ENCODE measurements around the gene PURB.
"Not testable (repeated sequence)": the region's sequence is repeated elsewhere in the genome, so short reads cannot be mapped to it uniquely, and the experiment has no call there.

Gene PURB

DNA sequence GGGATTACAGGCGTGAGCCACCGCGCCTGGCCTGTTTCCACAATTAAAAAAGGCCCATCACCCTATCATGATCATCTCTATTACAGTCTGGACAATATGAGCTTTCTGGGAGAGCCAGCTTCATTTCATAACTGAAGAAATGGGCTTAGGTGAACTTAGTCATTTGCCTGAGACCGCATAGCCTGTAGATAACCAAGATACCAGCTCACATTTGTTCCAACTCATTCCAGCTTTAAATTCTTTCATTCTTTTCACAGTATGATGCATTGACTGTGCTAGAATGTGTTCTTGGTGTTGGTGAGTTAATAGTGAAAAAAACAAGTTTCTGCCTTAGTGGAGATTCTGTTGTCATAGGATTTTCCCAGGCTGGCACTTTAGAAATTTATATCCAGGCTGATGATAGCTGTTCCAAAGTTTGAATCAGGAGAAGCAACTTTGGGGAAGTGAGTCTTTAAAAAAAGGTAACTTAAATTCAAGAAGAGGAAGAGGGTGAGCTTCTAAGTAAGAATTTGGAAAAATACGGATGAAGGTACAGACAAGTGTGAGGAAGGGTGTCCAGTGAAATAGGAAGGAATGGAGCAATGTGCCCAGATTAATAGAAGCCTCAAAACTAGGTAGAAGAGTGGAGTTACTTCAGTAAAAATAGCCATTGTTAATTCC lies 35.3 kb downstream of the PURB start:
- DNase-seq, result no peak

DNA sequence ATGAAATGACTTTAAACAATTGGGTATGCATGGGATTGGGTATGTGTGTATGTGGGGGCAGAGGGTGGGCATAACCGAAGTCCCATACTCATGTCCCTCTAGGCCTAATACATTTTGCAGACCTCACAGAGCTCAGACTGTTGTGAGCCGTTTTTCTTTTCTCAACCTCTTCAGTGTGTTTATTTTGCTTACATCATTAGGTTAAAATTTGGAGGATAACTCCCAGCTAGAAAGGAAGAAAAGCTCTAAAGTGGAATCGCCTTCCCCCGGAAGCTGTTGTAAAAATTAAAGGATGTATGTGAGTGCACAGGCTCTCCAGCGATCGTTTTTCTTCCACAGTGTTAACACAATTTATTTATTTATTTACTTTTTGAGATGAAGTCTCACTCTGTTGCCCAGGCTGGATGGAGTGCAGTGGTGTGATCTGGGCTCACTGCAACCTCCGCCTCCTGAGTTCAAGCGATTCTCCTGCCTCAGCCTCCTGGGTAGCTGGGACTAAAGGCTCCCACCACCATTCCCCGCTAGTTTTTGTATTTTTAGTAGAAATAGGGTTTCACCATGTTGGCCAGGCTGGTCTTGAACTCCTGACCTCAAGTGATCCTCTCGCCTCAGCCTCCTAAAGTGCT lies 36.0 kb downstream of the PURB start:
- DNase-seq, result no peak

DNA sequence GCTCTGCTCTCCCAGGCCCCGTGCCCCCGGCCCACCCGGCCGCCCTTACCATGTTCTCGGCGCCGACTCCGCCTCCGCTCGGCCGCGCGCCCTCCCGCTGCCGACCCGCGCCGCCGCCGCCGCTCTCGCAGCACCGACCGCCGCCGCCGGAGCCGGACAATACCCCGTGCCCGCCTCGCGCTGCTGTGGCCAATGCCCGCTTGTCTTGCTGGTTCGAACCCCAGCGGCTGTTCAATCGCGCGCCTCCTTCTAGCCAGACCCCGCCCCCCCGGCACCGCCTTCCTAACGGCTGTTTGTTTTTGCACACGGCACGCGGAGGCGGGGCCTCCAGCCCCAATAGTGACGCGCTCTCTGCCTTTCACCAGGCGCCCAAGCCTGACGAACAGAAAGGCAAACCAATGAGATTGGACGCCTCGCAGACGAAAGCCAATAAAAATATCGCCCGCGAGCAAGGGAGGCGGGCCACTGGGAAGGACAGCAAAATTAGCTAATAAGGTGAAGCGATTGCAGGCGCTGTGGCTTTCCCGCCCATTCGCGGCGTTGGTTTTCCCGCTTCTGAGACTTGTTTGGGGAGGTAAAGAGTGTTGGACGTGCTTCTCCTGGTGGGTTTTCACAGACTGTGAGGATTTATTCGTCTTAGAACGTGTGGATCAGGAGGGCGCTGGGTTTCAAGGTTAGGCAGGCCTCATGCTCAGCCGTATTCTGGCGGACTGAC lies 37.3 kb downstream of the PURB start, which contains the start of gene H2AZ2:
H2AZ2 (minus strand) TSS at position 168 of the 715 bp plus-strand sequence; CDS start at position 52, 116 bp downstream.
- peak; percentile 100 for DNase-seq

DNA sequence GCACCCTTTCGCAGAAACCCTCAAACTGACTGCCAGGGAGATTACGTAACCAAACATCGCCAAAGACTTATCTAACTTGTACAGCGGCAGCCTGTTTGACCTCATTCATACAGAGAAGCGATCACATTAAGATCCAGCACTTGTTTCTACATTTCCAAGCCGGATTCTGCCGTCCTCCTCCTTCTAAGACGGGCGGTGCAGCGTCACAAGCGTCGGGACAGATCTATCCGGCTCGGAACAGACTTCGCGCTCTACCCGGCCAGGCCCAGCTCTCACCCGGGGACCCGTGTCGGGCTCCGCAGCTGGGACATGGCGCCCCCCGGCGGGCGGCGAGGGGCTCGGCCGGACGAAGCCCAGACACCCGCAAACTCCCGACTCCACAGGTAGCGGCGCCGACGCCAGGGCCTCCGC lies 37.8 kb downstream of the PURB start:
- DNase-seq, result peak; percentile 90 to 91

DNA sequence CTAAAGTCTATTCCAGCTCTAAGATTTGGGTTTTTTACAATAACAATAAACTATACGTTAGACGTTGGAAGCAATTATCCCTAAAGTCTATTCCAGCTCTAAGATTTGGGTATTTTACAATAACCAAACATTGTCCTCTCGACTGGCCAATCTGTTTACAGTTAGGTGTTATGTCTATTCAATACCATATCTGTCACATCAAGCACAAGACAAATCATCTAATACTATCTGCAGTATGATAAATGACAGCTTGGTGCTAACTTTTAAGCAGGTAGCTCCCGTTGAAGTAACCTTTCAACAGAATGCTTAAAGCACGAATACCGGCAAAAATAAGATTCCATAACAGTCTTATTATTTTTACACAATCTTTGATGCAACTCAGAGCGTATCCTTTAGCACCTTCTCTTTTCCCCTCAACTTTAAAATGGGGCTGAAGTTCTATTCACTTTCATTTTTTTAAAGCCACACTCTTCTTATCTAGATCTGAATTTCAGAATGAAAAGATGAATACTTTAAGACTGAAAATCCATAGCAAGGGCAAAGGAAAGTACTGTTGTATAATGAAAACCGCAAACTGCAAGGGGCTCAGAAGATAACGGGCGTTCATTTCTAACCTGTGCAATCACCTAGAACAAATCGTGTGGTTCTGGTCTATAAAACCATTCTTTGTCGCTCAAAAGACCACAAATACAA lies 38.4 kb downstream of the PURB start:
- no peak for DNase-seq

DNA sequence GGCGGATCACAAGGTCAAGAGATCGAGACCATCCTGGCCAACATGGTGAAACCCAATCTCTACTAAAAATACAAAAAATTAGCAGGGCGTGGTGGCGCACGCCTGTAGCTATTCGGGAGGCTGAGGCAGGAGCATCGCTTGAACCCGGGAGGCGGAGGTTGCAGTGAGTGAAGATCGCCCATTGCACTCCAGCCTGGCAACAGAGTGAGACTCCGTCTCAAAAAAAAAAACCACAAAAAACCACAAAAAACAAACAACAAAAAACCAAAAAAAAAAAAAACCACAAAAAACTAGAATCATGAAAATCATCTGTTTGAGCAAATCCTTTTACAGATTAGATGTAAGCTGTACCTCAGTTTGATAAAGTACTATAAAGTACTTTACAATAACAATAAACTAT lies 38.9 kb downstream of the PURB start:
- peak; percentile 8 to 49 for DNase-seq

DNA sequence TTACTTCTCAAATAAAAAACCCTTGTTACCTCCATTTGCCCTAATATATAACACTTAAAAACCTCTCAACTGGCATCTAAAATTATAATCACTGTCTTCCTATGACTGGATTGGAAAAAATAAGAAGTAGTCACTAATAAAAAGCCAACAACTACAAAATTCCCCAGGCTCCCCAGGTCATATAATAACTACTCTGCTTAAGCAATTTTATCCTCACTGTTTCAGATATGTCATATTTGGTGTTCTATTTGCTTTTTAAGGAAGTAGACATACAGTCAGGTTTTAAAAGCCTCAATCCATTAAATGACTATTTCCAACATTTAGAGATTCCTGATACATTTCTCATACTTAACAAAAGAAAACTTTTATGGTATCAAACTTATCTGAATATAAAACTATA lies 39.9 kb downstream of the PURB start:
- DNase-seq, result no peak

DNA sequence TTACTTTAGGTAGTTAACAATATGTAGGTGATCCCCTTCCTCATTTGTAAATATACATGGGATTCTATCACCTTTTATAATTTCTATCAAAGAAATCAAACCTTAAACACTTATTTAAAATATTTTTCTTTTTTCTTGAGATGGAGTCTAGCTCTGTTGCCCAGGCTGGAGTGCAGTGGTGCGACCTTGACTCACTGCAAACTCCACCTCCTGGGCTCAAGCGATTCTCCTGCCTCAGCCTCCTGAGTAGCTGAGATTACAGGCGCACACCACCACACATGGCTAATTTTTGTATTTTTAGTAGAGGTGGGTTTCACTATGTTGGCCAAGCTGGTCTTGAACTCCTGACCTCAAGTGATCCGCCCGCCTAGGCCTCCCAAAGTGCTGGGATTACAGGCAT lies 41.9 kb downstream of the PURB start:
- DNase-seq, result not testable (repeated sequence)

DNA sequence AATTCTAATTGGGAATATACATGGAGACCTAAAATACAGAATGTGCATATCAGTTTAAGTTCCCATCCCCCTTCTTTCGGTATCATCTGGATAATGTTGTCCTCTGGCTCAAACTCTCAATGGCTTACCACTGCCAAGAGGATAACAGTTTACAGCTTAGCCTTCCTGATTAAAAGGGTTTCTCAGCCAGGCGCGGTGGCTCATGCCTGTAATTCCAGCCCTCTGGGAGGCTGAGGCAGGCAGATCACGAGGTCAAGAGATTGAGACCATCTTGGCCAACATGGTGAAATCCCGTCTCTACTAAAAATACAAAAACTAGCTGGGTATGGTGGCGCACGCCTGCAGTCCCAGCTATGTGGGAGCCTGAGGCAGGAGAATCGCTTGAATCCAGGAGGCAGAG lies 42.7 kb downstream of the PURB start:
- DNase-seq, result not testable (repeated sequence)

DNA sequence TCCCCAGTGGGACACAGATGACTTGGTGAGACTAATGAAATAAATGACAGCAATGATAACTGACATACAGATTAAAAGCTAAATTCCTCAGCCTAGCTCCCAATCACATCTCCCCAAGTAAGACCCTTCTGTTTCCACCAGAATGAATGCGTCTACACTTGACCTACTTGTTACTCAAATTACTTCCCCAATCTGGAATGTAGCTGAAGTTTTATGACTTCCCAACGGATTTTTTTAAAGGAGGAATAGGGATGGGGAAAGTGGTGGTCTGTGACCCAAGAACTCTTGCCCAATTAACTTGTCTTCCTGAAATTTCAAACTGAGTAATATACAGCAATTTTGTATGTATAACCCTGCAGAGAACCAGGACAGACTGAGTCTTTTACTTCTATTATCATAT lies 46.6 kb downstream of the PURB start:
- no peak for DNase-seq

DNA sequence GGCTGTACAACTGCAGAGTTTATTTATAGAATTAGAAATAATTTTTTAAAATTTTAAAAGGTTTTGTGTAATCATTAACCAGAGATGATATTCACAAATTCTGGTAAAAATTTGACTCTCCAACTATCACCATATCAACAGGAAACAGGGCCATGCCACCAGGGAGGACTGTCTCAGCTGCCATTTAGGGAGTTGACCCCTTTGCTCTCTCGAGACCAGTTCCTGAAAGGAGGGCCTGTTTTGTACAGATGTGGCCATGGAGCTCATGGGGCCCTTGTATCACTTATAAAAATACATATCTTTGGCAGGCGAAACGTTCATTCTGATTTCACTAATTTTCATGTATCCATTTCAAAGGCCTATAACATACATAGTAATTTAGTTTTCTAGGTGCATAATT lies 57.8 kb downstream of the PURB start:
- no peak for DNase-seq

Data from CD4-positive, alpha-beta T cell treated with Interferon alpha-2 for 1 hour (primary cell).